ENCODE results near the gene SNAP91.
"Not testable (repeated sequence)": the region's sequence is repeated elsewhere in the genome, so short reads cannot be mapped to it uniquely, and the experiment has no call there.

The SNAP91 gene

GRCh38 chr6:83615025-83615999 lies 93.6 kb downstream of the SNAP91 start:
- no peak for DNase-seq

GRCh38 chr6:83613378-83613777 lies 95.5 kb downstream of the SNAP91 start:
- no peak for DNase-seq

GRCh38 chr6:83609248-83609647 lies 99.7 kb downstream of the SNAP91 start:
- no peak for DNase-seq

GRCh38 chr6:83605517-83605916 lies 103.4 kb downstream of the SNAP91 start:
- no peak for DNase-seq

- no peak for DNase-seq
Observed at GRCh38 chr6:83603551-83603950, 105.3 kb downstream of the SNAP91 start.

GRCh38 chr6:83601119-83601518 lies 107.8 kb downstream of the SNAP91 start:
- no peak for DNase-seq

GRCh38 chr6:83600459-83600858 lies 108.4 kb downstream of the SNAP91 start:
- DNase-seq: no peak

GRCh38 chr6:83597511-83597910 lies 111.4 kb downstream of the SNAP91 start:
- DNase-seq: no peak

- DNase-seq: no peak
Observed at GRCh38 chr6:83597051-83597450, 111.8 kb downstream of the SNAP91 start.

GRCh38 chr6:83594941-83595340 lies 114.0 kb downstream of the SNAP91 start:
- no peak for DNase-seq

- no peak for DNase-seq
Observed at GRCh38 chr6:83593395-83593785, 115.5 kb downstream of the SNAP91 start.

- no peak for DNase-seq
Observed at GRCh38 chr6:83592770-83593394, 116.0 kb downstream of the SNAP91 start.

- no peak for DNase-seq
Observed at GRCh38 chr6:83590416-83590815, 118.5 kb downstream of the SNAP91 start.

- DNase-seq: no peak
Observed at GRCh38 chr6:83589076-83589475, 119.8 kb downstream of the SNAP91 start.

- DNase-seq: no peak
Observed at GRCh38 chr6:83578057-83578456, 130.8 kb downstream of the SNAP91 start.

GRCh38 chr6:83574783-83575182 lies 134.1 kb downstream of the SNAP91 start:
- no peak for DNase-seq

GRCh38 chr6:83571663-83572185 lies 137.2 kb downstream of the SNAP91 start:
- DNase-seq: not testable (repeated sequence)

GRCh38 chr6:83558975-83559374 lies 149.9 kb downstream of the SNAP91 start:
- no peak for DNase-seq

- no peak for DNase-seq
Observed at GRCh38 chr6:83556871-83557270, 152.0 kb downstream of the SNAP91 start.

GRCh38 chr6:83551748-83552147 lies 157.2 kb downstream of the SNAP91 start:
- not testable (repeated sequence) for DNase-seq

GRCh38 chr6:83550482-83550881 lies 158.4 kb downstream of the SNAP91 start:
- DNase-seq: not testable (repeated sequence)

GRCh38 chr6:83546636-83547035 lies 162.3 kb downstream of the SNAP91 start:
- no peak for DNase-seq

- DNase-seq: no peak
Observed at GRCh38 chr6:83539678-83540077, 169.2 kb downstream of the SNAP91 start.

Measured in T1000 (cell line).